Left renal cortex interstitium (tissue), 4 donors: Measurements from ENCODE around the gene KCTD12. TPM values are rescaled to one million over a fixed set of nuclear protein-coding genes. Genes with fewer than 3 reads are reported as not detected.

Source experiments
- DNase-seq, 4 donors: peaks; one replicate each; pipeline ENCODE4 v3.0.0-alpha.2; 2013; ENCODE audit warnings: low read depth in 4 of 4, low spot score in 2 of 4, missing footprints in 1 of 4
- polyA plus RNA-seq, 4 donors: library from polyadenylated mRNA; unstranded; fragments of 120-200 nt; gene quantifications; one replicate each; pipeline ENCODE4 v1.2.1, GENCODE V29; 2013; ENCODE audit not compliant: insufficient read length in 4 of 4

KCTD12 gene
- polyA plus RNA-seq, 4 donors, result 84.2 to 108 (median 87.6) TPM

DNA sequence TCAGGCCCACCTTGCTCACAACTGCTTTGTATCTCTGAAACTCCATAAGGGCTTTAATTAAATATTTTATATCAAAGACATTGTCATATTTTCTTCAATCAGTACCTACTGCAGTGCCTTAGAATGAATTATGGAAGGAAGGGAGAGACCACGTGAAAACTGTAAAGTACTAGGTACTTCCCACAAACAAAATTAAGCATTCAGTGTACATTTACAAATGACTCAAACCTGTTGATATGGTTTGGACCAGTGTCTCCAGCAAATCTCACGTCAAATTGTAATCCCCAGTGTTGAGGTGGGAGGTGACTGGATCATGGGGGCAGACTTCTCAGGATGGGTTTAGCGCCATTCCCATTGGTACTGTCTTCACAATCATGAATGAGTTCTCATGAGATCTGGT lies 23.2 kb downstream of the KCTD12 start:
- no peak for DNase-seq

DNA sequence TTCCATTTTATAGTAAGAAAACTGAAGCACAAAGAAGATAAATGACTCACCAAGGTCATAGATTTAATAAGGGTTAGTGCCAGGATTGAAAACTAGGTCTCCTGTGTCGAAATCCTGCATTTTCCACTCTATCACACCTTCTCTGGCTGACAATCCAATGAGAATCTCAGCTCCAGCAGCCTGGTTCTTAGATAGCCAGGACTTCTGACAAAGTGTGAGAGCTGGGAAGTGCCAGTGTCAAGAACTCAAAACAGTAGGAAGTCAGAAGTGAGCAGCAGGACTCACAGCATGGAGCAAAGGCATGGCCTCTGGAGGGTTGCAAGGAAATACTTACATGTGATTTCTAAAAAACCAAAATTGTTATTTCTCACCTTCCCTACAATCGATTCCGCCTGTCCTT lies 24.3 kb downstream of the KCTD12 start:
- DNase-seq, result no peak

GRCh38 chr13:76860706-76861105 lies 25.5 kb downstream of the KCTD12 start:
- no peak for DNase-seq

- no peak for DNase-seq
These were observed 31.3 kb downstream of the KCTD12 start for GRCh38 chr13:76854894-76855293.

DNA sequence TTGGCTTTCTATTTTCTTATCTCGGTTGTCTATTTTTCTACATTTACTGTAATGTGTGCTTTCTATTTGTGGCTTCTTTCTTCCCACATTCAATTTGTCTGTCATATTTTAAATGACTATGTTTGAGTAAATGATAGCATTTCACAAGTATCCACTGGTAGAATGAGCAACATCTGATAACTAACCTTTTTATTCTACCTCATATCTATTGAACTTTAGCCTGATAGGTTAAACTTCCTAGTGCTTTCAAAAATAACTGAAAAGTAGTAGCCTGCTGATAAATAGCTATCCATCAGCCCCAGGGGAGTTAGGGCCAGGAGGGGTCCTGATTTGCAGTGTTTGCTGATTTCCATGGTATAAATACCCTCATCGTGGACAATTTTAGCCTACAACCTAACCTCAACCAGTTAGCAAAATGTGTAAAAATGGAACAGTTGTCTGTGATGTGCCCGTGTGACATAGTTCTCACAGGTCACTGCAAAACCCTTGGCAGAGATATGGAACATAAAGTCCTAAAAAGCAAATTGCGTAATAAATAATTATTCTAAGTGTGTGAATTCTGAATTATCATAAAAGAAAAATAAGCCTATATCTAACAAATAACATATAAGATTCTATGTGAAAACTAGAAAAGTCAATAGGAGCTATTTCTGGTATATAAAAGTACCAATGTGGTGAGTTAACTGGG lies 32.1 kb downstream of the KCTD12 start:
- DNase-seq, result no peak

GRCh38 chr13:76853481-76853880 lies 32.7 kb downstream of the KCTD12 start:
- DNase-seq, result no peak

DNA sequence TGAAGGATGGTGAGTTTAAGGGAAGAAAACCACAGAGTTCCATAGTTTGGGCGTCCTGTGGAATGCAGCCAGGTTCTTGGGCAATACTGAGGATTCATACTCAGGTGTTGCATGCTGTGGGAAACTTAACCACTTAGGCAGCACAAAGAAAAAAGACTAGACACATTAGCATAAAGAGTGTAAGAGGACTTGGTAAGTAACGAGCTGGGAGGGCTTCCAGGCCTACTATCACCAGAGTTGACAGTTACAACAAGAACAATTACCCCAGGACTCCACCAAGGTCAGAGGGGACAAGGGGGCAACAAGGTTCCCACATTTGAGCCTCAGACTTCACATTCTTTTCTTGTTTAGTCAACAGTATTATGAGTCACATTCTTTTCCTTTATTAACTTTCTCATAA lies 33.2 kb downstream of the KCTD12 start:
- no peak for DNase-seq

DNA sequence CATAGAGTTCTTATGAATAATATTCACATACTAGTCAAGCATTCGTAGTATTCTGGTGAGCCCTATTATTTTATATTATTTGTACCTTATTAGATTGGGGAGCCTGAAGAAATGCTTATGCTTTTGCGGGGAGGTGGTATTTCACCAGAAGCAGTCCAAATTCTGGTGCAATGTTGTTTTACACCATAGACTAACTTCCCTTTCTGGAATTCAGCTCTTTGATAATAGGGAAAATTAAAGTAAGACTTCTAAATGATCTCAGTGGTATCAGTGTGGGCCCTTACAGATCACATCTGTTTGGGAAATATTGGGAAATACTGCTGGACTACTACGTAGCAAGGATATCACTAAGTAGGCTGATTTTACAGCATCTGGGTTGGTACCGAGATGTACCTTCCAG lies 34.2 kb downstream of the KCTD12 start:
- no peak for DNase-seq

GRCh38 chr13:76849493-76849892 lies 36.7 kb downstream of the KCTD12 start:
- DNase-seq, result no peak

GRCh38 chr13:76848596-76848995 lies 37.6 kb downstream of the KCTD12 start:
- DNase-seq, result no peak

- DNase-seq, result no peak
These were observed 39.8 kb downstream of the KCTD12 start for GRCh38 chr13:76846363-76846762.

- no peak for DNase-seq
These were observed 40.3 kb downstream of the KCTD12 start for GRCh38 chr13:76845865-76846264.

DNA sequence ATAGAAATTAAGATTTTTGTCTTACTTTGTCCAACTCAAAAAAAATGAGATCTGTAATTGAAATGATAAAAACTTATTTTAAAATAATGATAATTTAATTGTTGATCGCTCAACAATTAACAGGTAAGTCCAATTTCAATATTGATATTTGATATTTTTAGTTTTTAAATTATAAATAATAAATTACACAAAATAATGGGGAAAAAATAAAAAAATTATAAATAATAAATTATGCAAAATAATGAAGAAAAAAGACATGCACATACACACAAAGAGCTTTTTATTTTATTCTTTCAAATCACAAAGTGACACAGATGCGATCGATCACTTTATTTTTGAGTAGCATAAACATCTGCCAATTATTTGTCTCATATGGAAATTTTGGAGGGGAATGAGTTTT lies 40.8 kb downstream of the KCTD12 start:
- DNase-seq, result no peak

DNA sequence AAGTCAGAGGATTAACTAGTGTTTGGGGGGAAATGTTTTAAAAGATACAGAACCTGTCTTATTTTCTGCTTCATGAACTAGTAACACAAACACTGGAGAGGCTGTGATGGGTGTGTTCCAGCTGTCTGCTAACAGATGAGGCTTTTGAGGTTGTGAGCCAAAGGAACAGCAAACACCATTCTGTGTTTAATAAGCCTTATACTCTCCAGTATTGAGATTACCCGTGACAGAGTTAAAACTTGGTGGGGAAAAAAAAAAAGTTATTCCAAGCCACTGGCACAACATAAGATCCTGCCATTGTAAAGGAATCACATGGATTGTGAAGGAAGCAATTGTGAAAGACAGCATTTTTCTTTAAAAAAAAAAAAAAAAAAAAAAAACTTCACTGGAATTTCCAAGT lies 48.4 kb downstream of the KCTD12 start:
- no peak for DNase-seq

DNA sequence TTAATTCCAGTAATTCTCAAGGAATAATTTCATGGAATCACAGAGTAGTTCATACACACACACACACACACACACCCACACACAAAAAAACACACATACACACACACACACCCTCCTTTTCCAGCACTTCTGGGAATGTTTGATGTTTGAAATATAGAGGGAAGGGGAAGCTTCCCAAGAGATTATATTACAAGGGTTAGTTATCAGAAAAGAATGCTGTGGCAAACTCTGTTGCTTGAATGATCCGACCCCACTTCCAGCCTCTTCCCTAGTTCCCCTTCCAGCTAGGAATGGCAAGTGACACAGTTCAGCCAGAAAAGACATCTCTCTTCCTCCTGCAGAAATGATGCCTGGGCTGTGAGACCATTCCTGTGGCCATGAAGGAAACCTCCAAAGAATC lies 49.9 kb downstream of the KCTD12 start:
- DNase-seq, result no peak

DNA sequence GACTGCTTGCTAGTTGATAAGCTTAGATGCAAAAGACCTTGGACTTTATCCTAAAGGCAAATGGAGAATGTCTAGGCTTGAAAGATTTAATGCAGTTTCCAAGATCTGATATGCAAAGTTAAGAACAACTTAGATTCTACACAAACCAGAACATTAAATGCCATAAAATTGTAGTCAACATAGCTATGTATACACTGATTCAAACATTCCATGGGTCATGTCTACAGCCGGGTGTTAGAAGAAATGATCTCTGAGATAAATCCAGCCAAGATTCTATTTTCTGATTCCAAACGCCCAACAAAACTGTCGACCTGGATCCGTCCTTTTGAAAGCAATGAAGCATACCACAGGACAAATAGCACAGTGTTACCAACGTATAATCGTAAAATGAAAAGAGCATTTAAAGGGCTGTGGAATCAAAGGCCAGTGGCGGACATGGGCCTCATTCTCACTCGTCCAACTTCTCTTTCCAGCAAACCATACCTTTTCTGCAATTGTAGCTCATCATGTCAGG lies 52.7 kb downstream of the KCTD12 start:
- no peak for DNase-seq

- DNase-seq, result no peak
These were observed 53.8 kb downstream of the KCTD12 start for GRCh38 chr13:76832258-76832988.

DNA sequence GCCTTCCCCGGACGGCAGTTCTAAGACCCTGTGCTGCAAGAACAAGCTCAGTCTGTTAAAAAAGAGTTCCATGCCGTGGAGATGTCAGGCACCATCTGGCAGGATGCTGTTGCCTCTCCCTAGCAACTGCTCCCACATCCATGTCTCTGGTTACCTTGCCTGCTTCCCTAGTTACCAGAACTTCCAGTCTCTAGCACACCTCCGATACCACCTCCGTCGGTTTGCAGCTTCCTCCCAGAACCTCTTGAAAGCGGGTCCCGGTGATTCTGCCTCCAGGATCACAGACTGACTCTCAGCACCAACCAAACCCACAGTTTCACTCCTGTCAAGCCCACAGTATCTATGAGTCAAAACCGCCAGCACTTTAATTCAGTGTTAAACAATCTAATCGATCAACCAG lies 55.4 kb downstream of the KCTD12 start:
- DNase-seq, result no peak
